AG04450 (cell line): ENCODE data around the gene C5orf22. TPM values are rescaled to one million over a fixed set of nuclear protein-coding genes. Genes with fewer than 3 reads are reported as not detected.
"Not testable (repeated sequence)": the region's sequence is repeated elsewhere in the genome, so short reads cannot be mapped to it uniquely, and the experiment has no call there.

ENCODE experiments used
- CTCF ChIA-PET: fragments of 300-600, 350-600 bp; formaldehyde crosslinking; extraction: SDS; loops from one replicate; lab custom pipeline; 2022; ENCODE audit warnings: antibody characterized with exemption, inconsistent platforms; lab: Charles Lee
- POLR2A ChIA-PET: fragments of 350-600 bp; formaldehyde crosslinking; extraction: SDS; loops from one replicate; lab custom pipeline; 2021; ENCODE audit warnings: antibody characterized with exemption, inconsistent platforms; lab: Yijun Ruan, JAX
- DNase-seq: peaks from one replicate; pipeline ENCODE4 v3.0.0-alpha.2; 2011; ENCODE audit warnings: low read depth, low spot score
- H3K27ac ChIP-seq: one replicate; pipeline ENCODE4 v1.5.1; 2012; ENCODE audit warnings: low read depth, low read length, control low read depth
- H3K27me3 ChIP-seq: one replicate; pipeline ENCODE4 v1.6.0; 2012; ENCODE audit warnings: low read length; ENCODE audit not compliant: control insufficient read depth, insufficient read depth
- H3K4me3 ChIP-seq: 2 replicates; pipeline ENCODE4 v1.5.1; 2011; ENCODE audit warnings: mild to moderate bottlenecking, low read depth, low read length, control low read depth
- H3K9me3 ChIP-seq: 2 replicates; pipeline ENCODE4 v1.5.1; 2012; ENCODE audit warnings: low read length; ENCODE audit not compliant: control insufficient read depth, insufficient read depth
- CTCF ChIP-seq: IDR thresholded peaks from 2 replicates; pipeline ENCODE4 v1.5.1; 2011; ENCODE audit warnings: low read depth, low read length, control low read depth, inconsistent platforms
- polyA plus RNA-seq: library from polyadenylated mRNA; depleted of rRNA; stranded (reverse); fragments of >200 nt; gene quantifications from 2 replicates; pipeline ENCODE4 v1.2.3, GENCODE V29; 2011

Gene C5orf22
- polyA plus RNA-seq, 1 experiment = 29.7 TPM

- CTCF ChIA-PET = no interaction called here
- TF ChIP-seq CTCF = no peak
- H3K27me3 ChIP-seq = no peaks in the 10 kb centered on the region
- POLR2A ChIA-PET = no interaction called here
- H3K9me3 ChIP-seq = no peaks in the 10 kb centered on the region; the same call in 1 of the 2 replicates
- DNase-seq = no peak
- H3K27ac ChIP-seq = no peak overlapping the region
- H3K4me3 ChIP-seq = no peak overlapping the region
Observed at GRCh38 chr5:31556461-31556860, 24.4 kb downstream of the C5orf22 start.

DNA sequence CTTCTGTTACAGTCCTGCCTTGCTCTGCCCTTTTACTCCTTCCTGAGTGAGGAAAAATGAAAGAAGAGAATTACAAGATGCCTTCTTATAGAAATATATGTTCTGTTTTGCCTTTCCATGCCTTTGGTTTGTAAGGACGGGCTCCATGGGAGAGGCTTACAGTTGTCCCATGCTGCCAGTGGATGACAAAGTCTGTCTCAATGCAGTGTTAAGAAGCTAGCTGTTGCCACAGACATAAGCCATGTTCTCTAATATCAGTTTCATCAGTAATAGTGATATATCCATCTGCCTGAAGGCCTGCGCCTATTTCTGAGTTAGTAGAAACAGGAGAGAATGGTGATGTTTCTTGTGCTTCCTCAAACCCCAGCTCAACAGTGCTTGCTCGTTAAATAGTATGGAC, 27.8 kb downstream of the C5orf22 start:
- Histone ChIP-seq H3K9me3 (no peaks in the 10 kb centered on the region; the same call in 1 of the 2 replicates), H3K4me3 (no peak overlapping the region), H3K27me3 (no peaks in the 10 kb centered on the region), H3K27ac (no peak overlapping the region)
- no peak for TF ChIP-seq CTCF
- no peak for DNase-seq
- CTCF ChIA-PET = no interaction called here
- POLR2A ChIA-PET = no interaction called here

GRCh38 chr5:31561946-31562345, 29.8 kb downstream of the C5orf22 start:
- no peak for DNase-seq
- CTCF ChIA-PET = interaction anchor here (1.0 kb wide), 1 partner anchor 264 kb away, joined by 3 read pairs; no protein-coding TSS in a partner anchor
- H3K27me3 ChIP-seq = peaks cover 3% of the 10 kb centered on the region
- POLR2A ChIA-PET = no interaction called here
- H3K9me3 ChIP-seq = peaks cover 6% of the 10 kb centered on the region
- no peak overlapping the region for H3K27ac ChIP-seq
- no peak for TF ChIP-seq CTCF
- no peak overlapping the region for H3K4me3 ChIP-seq

DNA sequence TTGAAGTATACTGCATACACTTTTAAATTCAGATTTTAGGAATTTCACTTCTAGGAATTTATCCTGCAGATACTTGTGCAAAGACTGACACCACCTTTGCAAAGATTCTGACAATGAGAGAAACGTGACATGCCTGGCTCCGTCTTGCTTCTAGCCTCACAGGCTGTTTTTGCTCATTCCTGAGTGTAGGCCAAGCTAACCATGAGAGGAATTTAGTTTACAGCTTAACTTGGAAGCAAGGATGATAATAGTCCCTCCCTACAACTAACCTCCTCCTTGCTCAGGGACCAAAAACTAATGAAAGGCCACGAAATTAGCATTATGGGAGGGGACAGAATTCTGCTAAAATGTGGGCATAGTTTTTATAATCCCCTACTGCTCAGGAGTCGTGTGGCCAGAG, 31.1 kb downstream of the C5orf22 start:
- ChIA-PET CTCF (interaction anchor here (1.0 kb wide), 1 partner anchor 19 kb away, joined by 3 read pairs; no protein-coding TSS in a partner anchor), POLR2A (no interaction called here)
- no peak overlapping the region for H3K27ac ChIP-seq
- no peak for DNase-seq
- no peak for TF ChIP-seq CTCF
- H3K4me3 ChIP-seq = no peak overlapping the region
- H3K27me3 ChIP-seq = peaks cover 3% of the 10 kb centered on the region
- H3K9me3 ChIP-seq = peaks cover 6% of the 10 kb centered on the region

- POLR2A ChIA-PET, H3K27ac ChIP-seq, DNase-seq, H3K27me3 ChIP-seq, H3K4me3 ChIP-seq, H3K9me3 ChIP-seq, CTCF ChIA-PET: not testable (repeated sequence)
Observed at GRCh38 chr5:31566362-31566761, 34.3 kb downstream of the C5orf22 start.
